Erythroblast (primary cell): Measurements from ENCODE around the gene CDR2L.

Source experiments
- GATA1 ChIP-seq: IDR thresholded peaks from 2 replicates; pipeline ENCODE4 v1.6.1; 2011; ENCODE audit warnings: low read depth, mild to moderate bottlenecking, control low read depth, low read length, moderate library complexity
- POLR2A ChIP-seq: IDR thresholded peaks from 2 replicates; pipeline ENCODE4 v1.6.1; 2011; ENCODE audit warnings: mild to moderate bottlenecking, low read length

DNA sequence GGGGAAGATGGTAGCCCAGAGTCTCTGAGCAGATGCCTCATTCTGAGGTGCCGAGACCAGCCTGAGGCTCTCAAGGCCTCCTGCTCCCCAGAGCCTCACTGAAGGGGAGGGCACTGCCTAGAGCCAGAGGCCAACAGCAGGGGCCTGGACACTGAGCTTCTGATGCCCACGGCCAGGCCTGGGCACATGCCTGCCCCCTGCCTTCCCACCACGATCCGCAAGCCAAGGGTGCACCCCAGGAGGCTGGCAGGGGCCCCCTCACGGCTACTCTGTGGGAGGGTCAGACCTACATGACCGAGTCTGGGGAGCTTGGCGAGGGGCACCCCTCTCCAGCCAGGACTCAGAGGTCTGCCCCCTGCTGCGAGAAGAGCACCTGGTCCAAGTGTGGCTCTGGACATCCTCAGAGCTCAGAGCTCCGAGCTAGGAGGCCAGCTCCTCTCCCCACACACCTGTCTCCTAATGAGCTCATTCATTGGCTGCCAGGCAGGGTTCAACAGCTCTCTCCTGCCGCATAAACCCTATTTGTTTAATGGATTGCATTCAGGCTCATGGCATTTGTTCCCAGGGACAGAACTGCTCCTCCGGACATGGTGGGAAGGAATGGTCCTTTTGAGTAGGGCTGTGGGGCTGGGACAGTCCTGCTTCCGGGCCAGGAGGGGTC lies 37.8 kb upstream of the CDR2L start:
- no peak for TF ChIP-seq POLR2A
- no peak for TF ChIP-seq GATA1
